Kidney epithelial cell (primary cell): ENCODE data around the gene CCN2. TPM values are rescaled to one million over a fixed set of nuclear protein-coding genes. Genes with fewer than 3 reads are reported as not detected.

ENCODE experiments used
- DNase-seq: peaks from one replicate; pipeline ENCODE4 v3.0.0-alpha.2; 2010; ENCODE audit warnings: low read depth
- H3K27me3 ChIP-seq: 2 replicates; pipeline ENCODE4 v1.6.0; 2011; ENCODE audit warnings: low read length; ENCODE audit not compliant: control insufficient read depth, insufficient read depth
- H3K36me3 ChIP-seq: 2 replicates; pipeline ENCODE4 v1.5.1; 2011; ENCODE audit warnings: low read length; ENCODE audit not compliant: control insufficient read depth, insufficient read depth
- H3K4me3 ChIP-seq: 2 replicates; pipeline ENCODE4 v1.5.1; 2011; ENCODE audit warnings: low read depth, mild to moderate bottlenecking, control low read depth, low read length
- CTCF ChIP-seq: IDR thresholded peaks from 2 replicates; pipeline ENCODE4 v1.5.1; 2011; ENCODE audit warnings: mild to moderate bottlenecking, moderate library complexity, low read length, control low read depth, inconsistent platforms; ENCODE audit not compliant: insufficient read depth, poor library complexity, severe bottlenecking
- total RNA-seq: library from RNA; depleted of rRNA; stranded (reverse); fragments of >200 nt; gene quantifications from 2 replicates; pipeline ENCODE4 v1.2.3, GENCODE V29; 2015

Gene CCN2
- total RNA-seq, 1 donor from 2014 or later, result 172 TPM

GRCh38 chr6:131931063-131931750 lies 20.0 kb downstream of the CCN2 start:
- no peak for DNase-seq
- Histone ChIP-seq H3K27me3 (no peaks in the 10 kb centered on the region), H3K4me3 (no peak overlapping the region), H3K36me3 (no peaks in the 10 kb centered on the region)
- TF ChIP-seq CTCF, result no peak

- no peaks in the 10 kb centered on the region for H3K36me3 ChIP-seq
- TF ChIP-seq CTCF, result no peak
- no peaks in the 10 kb centered on the region for H3K27me3 ChIP-seq
- H3K4me3 ChIP-seq, result no peak overlapping the region
- DNase-seq, result no peak
Observed at GRCh38 chr6:131929976-131930375, 21.2 kb downstream of the CCN2 start.

- no peak for DNase-seq
- peak; percentile 4 for TF ChIP-seq CTCF
- Histone ChIP-seq H3K4me3 (no peak overlapping the region), H3K36me3 (no peaks in the 10 kb centered on the region), H3K27me3 (no peaks in the 10 kb centered on the region)
Observed at GRCh38 chr6:131929264-131929663, 21.9 kb downstream of the CCN2 start.

- peak; percentile 61 for TF ChIP-seq CTCF
- no peak for DNase-seq
- H3K27me3 ChIP-seq, result no peaks in the 10 kb centered on the region
- no peaks in the 10 kb centered on the region for H3K36me3 ChIP-seq
- H3K4me3 ChIP-seq, result no peak overlapping the region
Observed at GRCh38 chr6:131924881-131925474, 26.2 kb downstream of the CCN2 start.

- Histone ChIP-seq H3K4me3 (no peak overlapping the region), H3K36me3 (no peaks in the 10 kb centered on the region), H3K27me3 (no peaks in the 10 kb centered on the region)
- TF ChIP-seq CTCF, result peak; percentile 63
- no peak for DNase-seq
Observed at GRCh38 chr6:131923356-131923755, 27.8 kb downstream of the CCN2 start.

GRCh38 chr6:131920656-131921055 lies 30.5 kb downstream of the CCN2 start:
- no peak overlapping the region for H3K4me3 ChIP-seq
- no peaks in the 10 kb centered on the region for H3K36me3 ChIP-seq
- TF ChIP-seq CTCF, result no peak
- DNase-seq, result no peak
- H3K27me3 ChIP-seq, result no peaks in the 10 kb centered on the region
